ENCODE data around the gene MMP11. TPM values are rescaled to one million over a fixed set of nuclear protein-coding genes. Genes with fewer than 3 reads are reported as not detected.

The MMP11 gene
- total RNA-seq, 1 donor from 2014 or later = 1.9 TPM

- Histone ChIP-seq H3K27ac (no peak overlapping the region), H3K4me1 (peaks cover 4% of the 10 kb centered on the region), H3K27me3 (no peaks in the 10 kb centered on the region), H3K9me3 (no peaks in the 10 kb centered on the region), H3K36me3 (no peaks in the 10 kb centered on the region), H3K4me3 (no peak overlapping the region)
- no peak for ATAC-seq
- TF ChIP-seq CTCF (IDR thresholded peaks at IDR 0.05) = no peak
- no peak for DNase-seq
- intact Hi-C loops (cut with DNase I) = no loop called here
These were observed 17.5 kb upstream of the MMP11 start for GRCh38 chr22:23754980-23755636.

GRCh38 chr22:23755711-23756110, 16.9 kb upstream of the MMP11 start:
- Histone ChIP-seq H3K9me3 (no peaks in the 10 kb centered on the region), H3K4me3 (no peak overlapping the region), H3K27me3 (no peaks in the 10 kb centered on the region), H3K4me1 (no peaks in the 10 kb centered on the region), H3K27ac (no peak overlapping the region), H3K36me3 (no peaks in the 10 kb centered on the region)
- TF ChIP-seq CTCF (IDR thresholded peaks at IDR 0.05) = no peak
- no peak for ATAC-seq
- no peak for DNase-seq
- intact Hi-C loops (cut with DNase I) = no loop called here

GRCh38 chr22:23756891-23757290, 15.8 kb upstream of the MMP11 start:
- intact Hi-C loops (cut with DNase I) = no loop called here
- H3K27me3 ChIP-seq = no peaks in the 10 kb centered on the region
- no peaks in the 10 kb centered on the region for H3K4me1 ChIP-seq
- TF ChIP-seq CTCF (IDR thresholded peaks at IDR 0.05) = no peak
- no peak for ATAC-seq
- H3K4me3 ChIP-seq = no peak overlapping the region
- DNase-seq = no peak
- no peak overlapping the region for H3K27ac ChIP-seq
- no peaks in the 10 kb centered on the region for H3K36me3 ChIP-seq
- H3K9me3 ChIP-seq = no peaks in the 10 kb centered on the region

- DNase-seq (no peak), ATAC-seq (no peak)
- no peak overlapping the region for H3K4me3 ChIP-seq
- no peaks in the 10 kb centered on the region for H3K27me3 ChIP-seq
- peaks cover 7% of the 10 kb centered on the region for H3K4me1 ChIP-seq
- no peaks in the 10 kb centered on the region for H3K9me3 ChIP-seq
- no peaks in the 10 kb centered on the region for H3K36me3 ChIP-seq
- H3K27ac ChIP-seq = no peak overlapping the region
- intact Hi-C loops (cut with DNase I) = no loop called here
- no peak for TF ChIP-seq CTCF (IDR thresholded peaks at IDR 0.05)
These were observed 13.1 kb upstream of the MMP11 start for GRCh38 chr22:23759566-23759965.

GRCh38 chr22:23760056-23760455, 12.6 kb upstream of the MMP11 start:
- Histone ChIP-seq H3K4me1 (peaks cover 7% of the 10 kb centered on the region), H3K9me3 (no peaks in the 10 kb centered on the region), H3K4me3 (no peak overlapping the region), H3K27ac (no peak overlapping the region), H3K36me3 (no peaks in the 10 kb centered on the region), H3K27me3 (no peaks in the 10 kb centered on the region)
- no peak for TF ChIP-seq CTCF (IDR thresholded peaks at IDR 0.05)
- ATAC-seq (no peak), DNase-seq (no peak)
- intact Hi-C loops (cut with DNase I) = no loop called here

Measured in upper lobe of right lung (tissue), 1 donor.